ENCODE data around the gene FAM168A.

DNA sequence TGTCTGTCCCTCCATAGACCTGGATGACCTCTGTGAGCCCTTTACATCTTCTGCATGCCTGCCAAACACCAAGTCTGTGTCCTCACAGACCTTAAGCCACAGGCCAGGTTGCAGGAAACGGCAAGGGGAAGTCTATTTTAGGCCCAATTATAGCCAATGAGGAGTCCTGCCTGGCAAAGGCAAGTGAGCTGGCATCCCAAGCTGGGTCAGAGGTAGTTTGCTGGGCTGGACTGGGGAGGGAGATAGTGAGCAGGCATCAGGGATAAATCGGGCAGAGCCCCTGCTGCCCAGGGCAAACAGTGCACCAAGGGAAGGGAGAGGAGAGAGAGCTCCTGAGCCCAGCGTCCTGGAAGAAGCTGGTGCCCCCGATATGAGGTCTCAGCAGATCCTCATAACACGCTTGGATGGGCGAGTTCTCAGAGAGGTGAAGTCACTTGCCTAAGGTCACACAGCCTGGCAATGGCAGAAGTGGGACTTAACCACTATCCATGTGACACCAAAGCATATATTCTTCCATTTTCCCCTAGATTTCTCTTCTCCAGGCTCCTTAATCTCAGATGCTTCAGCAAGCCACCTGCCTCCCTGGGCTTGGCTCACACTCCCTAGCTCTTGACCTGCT lies 225.4 kb downstream of the FAM168A start:
- TF ChIP-seq ZNF274 (IDR thresholded peaks at IDR 0.05; ENCODE audit: low read depth, low read length) (no peak), YY1 (IDR thresholded peaks at IDR 0.05; ENCODE audit: insufficient read depth, insufficient read length) (no peak), SUZ12 (IDR thresholded peaks at IDR 0.05; ENCODE audit: extremely low read depth, insufficient read depth, insufficient read length) (no peak)
